Measurements from ENCODE around the gene ARHGAP21.

The ARHGAP21 gene

GRCh38 chr10:24652381-24652957 is 71.2 kb downstream of the ARHGAP21 start:
- in situ Hi-C loops (cut with HindIII; ENCODE audit: low sequenced_read_pairs): no loop called here
- no peak overlapping the region for H3K4me3 ChIP-seq (ENCODE audit: low read depth, low read length)
- no peak for TF ChIP-seq CTCF (IDR thresholded peaks at IDR 0.05; ENCODE audit: low read depth, low read length)
- no peak for DNase-seq (ENCODE audit: low read depth, low spot score)

DNA sequence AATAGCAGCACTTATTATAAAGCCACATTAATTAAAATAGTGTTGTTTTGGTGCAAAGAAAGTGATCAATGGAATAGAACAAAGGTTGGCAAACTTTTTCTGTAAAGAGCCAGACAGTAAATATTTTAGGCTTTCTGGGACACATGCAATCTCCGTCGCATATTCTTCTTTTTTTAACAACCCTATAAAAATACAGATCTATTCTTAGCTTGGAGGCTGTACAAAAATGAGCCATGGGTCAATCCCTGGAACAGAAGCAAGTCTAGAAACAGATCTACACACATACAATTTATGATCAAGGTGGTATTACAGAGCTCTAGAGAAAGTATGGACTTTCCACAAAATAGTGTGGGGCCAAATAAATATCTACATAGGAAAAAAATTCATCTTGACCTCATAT is 71.8 kb downstream of the ARHGAP21 start:
- in situ Hi-C loops (cut with HindIII; ENCODE audit: low sequenced_read_pairs): no loop called here
- no peak for TF ChIP-seq CTCF (IDR thresholded peaks at IDR 0.05; ENCODE audit: low read depth, low read length)
- DNase-seq (ENCODE audit: low read depth, low spot score): no peak
- H3K4me3 ChIP-seq (ENCODE audit: low read depth, low read length): no peak overlapping the region

GRCh38 chr10:24650669-24651391 is 72.9 kb downstream of the ARHGAP21 start:
- in situ Hi-C loops (cut with HindIII; ENCODE audit: low sequenced_read_pairs): no loop called here
- TF ChIP-seq CTCF (IDR thresholded peaks at IDR 0.05; ENCODE audit: low read depth, low read length): no peak
- H3K4me3 ChIP-seq (ENCODE audit: low read depth, low read length): no peak overlapping the region
- DNase-seq (ENCODE audit: low read depth, low spot score): no peak

- H3K4me3 ChIP-seq (ENCODE audit: low read depth, low read length): no peak overlapping the region
- no peak for DNase-seq (ENCODE audit: low read depth, low spot score)
- no peak for TF ChIP-seq CTCF (IDR thresholded peaks at IDR 0.05; ENCODE audit: low read depth, low read length)
- in situ Hi-C loops (cut with HindIII; ENCODE audit: low sequenced_read_pairs): no loop called here
Measured at GRCh38 chr10:24645784-24646183, 77.9 kb downstream of the ARHGAP21 start.

GRCh38 chr10:24645022-24645421 is 78.7 kb downstream of the ARHGAP21 start:
- in situ Hi-C loops (cut with HindIII; ENCODE audit: low sequenced_read_pairs): no loop called here
- no peak for TF ChIP-seq CTCF (IDR thresholded peaks at IDR 0.05; ENCODE audit: low read depth, low read length)
- no peak overlapping the region for H3K4me3 ChIP-seq (ENCODE audit: low read depth, low read length)
- no peak for DNase-seq (ENCODE audit: low read depth, low spot score)

GRCh38 chr10:24643679-24644209 is 79.9 kb downstream of the ARHGAP21 start:
- no peak for DNase-seq (ENCODE audit: low read depth, low spot score)
- in situ Hi-C loops (cut with HindIII; ENCODE audit: low sequenced_read_pairs): no loop called here
- no peak overlapping the region for H3K4me3 ChIP-seq (ENCODE audit: low read depth, low read length)
- TF ChIP-seq CTCF (IDR thresholded peaks at IDR 0.05; ENCODE audit: low read depth, low read length): no peak

All from astrocyte of the spinal cord (primary cell).